GM18502 (cell line): ENCODE measurements around the gene LYZL6.
"Not testable (repeated sequence)": the region's sequence is repeated elsewhere in the genome, so short reads cannot be mapped to it uniquely, and the experiment has no call there.

Experiments
- ATAC-seq: cut with Tn5 transposase; IDR thresholded peaks from one replicate; pipeline ENCODE4 v1.9.1; 2021; ENCODE audit warnings: mild to moderate bottlenecking; ENCODE audit not compliant: unreplicated experiment, poor library complexity

LYZL6 gene

DNA sequence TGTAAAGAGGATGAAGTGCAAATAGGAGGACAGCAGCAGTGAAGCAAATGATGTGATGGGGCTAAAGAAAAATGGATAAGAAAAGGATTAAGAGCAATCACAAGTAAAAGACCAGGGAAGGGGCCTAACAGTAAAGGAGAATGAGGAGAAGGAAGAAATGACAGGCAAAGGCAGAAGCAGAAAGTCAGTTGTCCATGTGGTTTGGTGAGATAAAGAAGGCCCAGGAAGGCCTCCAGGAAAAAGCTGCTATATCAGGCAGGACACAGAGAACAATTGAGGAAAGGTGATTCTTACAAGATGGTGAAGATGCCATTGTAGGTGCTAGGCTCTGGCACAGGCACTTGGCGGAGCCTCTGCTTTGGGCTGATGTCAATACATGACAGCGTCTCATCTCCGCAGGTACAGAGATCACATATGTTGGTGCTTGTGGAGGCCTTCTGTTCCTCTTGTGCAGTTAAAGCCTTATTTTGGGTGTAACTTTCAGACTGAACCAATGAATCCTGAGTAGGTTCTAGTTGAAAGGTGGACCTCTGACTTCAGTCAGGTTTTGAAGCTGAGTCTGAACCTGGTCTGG is 31.1 kb downstream of the LYZL6 start:
- ATAC-seq, result no peak

DNA sequence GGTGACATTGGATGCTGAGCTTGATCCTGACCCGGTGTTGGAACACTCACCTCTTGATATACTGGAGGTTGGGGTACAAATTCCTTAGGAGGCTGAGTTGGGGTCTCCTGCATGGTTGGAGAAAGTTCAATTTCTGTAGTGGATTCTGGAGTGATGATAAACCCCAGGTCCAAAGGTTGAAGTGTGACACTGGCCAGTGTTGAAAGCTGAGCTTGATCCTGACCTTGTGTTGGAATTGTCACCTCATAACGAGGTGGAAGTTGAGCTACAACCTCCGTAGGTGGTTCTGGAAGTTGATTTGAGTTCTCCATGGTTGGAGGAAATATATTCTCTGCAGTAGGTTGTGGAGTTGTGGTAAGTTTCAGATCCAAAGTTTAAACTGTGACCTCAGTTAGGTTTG is 34.1 kb downstream of the LYZL6 start:
- ATAC-seq, result no peak

DNA sequence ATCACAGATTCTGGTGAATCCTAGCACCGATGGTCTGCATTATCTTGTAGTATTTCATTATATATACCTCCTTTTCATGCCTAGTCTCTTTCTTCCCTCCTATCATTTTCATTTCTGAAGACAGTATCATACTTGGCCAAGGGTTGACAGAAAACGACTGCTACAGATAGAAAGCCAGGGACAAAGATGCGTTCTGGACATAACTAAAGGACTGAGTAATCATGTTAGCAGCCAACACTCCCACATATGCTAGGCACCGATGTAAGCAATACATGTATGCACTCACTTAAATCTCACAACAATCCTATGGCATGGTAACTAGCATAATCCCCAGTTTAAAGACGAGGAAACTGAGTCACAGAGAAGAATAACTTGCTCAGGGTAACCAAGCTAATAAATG is 35.8 kb downstream of the LYZL6 start:
- no peak for ATAC-seq

DNA sequence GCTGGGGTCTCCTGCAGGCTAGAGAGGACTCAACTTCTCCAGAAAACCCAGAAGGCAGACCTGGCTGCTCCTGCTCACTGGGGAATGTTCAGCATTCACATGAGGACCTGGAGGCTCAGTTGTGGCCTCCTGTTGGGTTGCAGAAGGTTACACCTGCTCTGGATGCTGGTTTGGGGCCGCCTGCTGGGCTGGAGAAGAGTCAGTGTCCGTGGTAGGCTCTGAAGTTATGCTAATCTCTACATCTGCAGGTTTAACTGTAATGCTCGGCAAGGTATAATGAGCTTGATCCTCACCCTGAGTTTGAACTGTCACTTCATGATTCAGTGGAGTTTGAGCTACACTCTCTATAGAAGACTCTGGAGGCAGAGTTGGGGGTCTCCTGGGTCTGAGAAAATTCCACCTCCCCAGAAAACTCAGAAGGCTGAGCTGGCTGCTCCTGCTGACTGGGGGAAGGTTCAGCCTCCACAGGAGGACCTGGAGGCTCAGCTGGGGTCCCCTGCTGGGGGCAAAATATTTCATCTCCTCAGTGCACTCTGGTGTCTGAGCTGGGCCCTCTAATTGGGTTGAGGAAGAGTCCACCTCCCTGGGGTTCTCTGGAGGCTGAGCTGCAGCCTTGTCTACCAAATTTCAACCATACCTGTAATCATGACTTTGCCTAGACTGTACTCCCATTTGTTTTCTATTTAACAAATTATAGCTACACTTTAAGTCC is 36.4 kb downstream of the LYZL6 start:
- ATAC-seq, result no peak

DNA sequence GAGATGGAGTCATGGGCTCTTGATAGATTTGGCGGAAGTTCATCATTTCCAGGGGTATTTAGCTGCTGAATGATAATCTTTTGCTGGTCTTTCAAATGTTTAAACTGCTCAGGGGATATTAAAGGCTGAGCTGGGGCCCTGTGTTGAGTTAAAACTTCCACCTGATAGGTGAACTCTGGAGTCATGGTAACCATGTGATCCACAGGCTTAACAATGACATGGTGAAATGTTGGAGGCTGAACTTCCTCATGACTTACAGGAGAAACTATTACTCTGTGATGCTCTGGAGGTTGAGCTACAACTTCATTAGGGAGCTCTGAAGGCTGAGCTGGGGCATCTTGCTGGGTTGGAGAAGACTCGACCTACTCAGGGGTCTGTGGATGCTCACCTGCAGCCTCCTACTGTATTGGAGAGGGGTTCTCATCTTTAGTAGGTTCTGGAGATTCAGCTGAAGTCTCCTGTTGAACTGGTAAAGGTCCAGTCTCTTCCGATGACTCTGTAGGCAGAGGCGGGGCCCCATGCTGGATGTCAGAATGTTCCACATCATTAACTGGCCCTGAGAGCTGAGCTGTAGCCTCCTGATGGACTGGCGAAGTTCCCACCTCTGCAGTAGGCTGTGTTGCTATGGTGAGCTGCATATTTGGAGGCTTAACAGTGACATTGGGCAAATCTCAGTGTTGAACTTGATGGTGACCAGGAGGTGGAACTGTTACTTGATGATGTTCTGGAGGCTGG is 37.2 kb downstream of the LYZL6 start:
- no peak for ATAC-seq

DNA sequence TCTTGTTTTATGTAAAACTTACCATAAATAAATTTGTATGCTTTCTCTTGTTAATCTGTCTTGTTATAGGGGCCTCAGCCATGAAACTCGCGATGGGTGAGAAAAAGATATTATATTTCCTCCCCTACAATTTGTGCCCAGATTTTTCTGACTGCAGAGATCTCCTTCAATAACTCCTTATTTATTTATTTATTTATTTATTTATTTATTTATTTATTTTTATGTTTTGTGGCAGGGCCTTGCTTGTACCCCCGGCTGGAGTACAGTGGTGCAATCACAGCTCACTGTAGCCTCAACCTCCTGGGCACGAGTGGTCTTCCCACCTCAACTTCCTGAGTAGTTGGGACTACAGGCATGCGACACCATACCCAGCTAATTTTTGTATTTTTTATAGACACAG is 40.1 kb downstream of the LYZL6 start:
- no peak for ATAC-seq

DNA sequence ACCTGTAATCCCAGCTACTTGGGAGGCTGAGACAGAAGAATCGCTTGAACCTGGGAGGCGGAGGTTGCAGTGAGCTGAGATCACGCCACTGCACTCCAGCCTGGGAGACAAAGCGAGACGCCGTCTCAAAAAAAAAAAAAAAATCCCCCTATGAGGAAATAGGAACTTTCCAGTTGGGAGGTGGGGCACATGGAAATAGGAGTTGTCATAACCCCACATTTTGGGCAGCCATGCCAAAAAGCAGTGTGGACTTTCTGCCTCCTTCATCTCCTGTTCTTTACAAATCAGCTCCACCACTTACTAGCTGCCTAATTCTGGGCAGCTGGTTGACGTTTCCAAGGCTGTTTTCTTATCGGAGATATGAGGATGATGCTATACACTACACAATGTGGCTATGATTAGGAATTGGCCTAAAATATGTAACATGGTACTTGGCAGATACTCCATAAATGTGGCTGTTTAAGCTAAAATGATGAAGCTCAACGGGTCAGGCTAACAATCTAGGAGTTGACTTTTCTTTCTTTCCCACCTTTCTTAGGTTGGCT is 41.8 kb downstream of the LYZL6 start:
- ATAC-seq, result no peak

DNA sequence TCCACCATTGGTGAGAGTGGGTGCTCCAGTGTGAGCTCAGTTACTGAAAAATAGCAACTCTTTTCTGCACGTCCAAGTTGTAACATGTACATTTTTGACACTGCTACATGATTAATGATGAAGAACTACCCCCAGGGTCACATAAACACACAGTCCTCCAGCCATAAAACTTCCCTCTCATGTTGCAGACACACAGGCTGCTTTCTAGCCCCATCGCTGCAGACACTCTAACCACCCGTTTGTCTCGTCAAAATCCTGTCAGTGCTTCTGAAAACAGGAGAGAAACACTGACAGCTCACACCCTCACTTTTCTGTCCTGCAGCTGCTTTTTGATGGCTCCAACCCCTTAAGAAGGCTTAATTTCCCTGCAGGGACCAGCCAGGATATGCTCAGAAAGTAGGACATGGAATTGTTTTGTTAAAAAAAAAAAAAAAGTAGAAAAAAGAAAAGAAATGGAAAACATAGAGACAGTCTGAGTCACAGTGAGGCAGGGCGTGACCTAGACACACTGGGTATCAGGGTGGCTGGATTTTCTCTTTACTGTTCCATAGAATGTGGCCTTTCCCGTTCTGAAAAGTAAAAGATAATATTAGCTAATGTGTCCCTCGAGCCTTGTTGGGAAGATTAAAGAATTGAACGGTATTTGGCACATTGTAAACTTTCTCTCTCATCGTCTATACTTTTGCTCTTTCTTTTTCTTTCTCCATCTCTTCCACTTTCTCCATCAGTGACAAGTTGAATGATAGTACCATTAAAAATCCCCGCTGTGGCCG is 42.6 kb downstream of the LYZL6 start:
- no peak for ATAC-seq

DNA sequence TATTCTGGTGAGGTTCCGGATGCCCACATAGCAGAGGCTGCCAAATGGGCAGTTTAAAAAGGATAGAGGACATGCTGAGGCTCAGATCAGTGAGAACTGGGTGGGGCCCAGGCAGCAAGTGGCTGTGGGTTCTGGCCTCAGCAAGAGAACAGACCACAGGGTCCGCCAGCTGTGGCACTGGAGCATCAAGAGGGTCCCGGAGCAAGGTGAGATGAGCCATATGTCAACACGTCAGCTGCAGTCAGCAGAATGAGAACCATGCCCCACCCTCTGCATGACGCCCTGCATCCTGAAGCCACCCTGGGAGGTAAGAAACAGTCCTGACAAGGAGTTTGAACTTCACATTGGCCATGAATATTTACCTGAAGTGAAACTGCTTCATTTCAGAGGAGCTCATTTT is 43.2 kb downstream of the LYZL6 start:
- ATAC-seq, result no peak

DNA sequence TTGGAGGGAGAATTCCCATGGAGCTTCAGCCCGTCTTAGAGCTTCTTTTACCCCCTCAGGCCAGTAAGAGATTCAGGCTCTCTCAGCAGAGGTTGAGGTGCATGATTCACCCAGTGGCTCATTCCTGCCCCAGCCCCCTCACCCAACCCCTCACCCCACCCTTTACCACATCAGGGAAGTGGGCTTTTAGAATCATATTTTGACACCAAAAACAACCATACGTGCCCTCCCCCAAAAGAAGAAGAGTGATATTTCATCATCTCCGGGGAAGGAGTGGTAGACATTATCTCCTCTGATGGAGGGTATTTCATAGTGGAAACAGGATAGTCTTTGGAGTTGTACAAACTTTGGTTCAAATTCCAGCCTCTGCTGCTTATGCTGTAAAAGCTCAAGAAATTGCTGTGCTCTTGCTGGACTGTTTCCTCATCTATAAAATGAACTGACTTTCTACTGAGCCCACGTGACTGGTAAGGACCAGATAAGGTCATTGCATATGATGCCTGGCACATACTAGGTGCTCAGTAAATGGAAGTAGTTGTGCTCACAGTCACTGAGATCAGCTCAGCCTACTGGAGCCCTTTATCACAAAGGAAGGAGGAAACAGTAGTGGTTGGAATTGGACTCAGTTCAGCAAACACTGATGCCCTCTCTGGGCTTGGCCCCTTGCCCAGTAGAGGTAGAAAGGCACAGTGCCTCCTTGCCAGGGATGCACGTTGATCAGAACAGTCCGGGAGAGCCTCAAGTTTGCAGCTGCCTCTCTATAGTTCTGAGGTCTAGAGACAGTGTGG is 45.0 kb downstream of the LYZL6 start:
- no peak for ATAC-seq

DNA sequence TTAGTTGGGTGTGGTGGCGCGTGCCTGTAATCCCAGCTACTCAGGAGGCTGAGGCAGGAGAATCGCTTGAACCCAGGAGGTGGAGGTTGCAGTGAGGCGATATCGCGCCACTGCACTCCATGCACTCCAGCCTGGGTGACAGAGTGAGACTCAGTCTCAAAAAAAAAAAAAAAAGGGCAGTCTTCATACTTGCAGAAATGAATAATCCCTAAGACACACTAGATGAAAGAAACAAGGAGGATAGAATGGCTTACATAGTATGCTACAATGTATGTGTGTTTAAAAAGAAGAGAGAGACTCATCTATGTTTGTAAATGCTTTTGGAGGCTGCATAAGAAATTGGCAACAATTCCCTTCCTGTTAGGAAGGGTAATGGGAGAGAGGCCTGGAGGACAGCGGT is 45.7 kb downstream of the LYZL6 start:
- not testable (repeated sequence) for ATAC-seq

DNA sequence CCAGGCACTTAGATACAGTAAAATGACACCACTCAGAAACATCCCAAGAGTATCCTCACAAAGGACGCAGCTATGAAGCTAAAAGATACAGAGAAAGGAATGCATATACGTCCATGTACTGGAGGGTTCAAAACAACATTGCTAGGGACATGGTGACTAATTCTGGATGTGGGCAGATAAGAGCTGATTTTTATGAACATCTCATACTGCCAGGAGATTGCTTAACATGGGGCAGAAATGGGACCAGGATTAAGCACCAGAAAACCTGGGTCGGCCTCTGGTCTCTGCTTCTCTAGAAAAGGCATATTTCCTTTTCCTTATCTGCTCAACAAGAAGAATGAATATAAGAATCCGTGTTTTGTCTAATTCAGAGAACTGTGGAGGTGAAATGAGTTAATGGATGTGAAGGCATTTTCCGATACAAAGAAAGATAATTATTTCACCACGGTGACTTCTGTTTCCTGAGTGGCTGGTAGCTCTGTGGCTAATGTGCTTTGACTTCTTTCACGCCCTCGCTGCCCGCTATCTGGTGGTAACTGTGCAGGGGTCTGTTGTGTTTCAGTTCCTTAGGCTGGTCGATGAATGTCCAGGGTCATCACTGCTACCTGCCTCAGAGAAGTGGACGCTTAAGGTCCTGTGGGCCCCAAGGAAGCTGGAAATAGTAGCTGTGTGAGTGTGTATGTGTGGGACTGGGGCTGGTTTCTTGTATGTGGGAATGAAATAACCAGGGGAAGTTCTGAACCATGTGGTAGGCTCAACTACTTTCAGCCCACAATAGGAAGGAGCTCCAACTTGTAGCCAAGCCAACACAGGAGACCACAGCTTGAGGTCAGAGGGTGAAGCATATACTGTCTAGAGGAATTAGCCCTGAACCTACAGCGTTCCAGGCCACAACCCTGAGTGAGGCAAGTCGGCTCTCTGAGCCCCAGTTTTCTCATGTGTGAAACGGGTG is 47.6 kb downstream of the LYZL6 start:
- ATAC-seq, result peak; percentile 57

DNA sequence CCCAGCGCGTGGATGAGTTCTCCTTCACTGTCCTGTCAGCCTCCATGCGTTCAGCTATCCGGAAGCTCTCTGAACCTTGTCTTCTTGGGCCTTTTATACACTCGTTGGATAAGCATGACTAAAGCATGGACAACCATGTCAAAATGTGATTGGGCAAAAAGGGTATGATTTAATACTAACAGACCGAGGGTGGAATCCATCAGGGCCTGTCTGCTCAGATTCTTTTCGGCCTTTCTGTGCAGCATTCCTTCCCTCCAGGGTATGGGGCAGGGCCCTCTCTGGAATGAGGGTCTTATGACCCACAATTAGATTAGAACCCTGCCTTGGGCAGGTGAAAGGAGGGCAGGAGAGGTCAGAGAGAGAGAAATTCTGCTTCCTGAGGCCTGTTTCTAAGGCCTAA is 49.3 kb downstream of the LYZL6 start:
- ATAC-seq, result no peak

DNA sequence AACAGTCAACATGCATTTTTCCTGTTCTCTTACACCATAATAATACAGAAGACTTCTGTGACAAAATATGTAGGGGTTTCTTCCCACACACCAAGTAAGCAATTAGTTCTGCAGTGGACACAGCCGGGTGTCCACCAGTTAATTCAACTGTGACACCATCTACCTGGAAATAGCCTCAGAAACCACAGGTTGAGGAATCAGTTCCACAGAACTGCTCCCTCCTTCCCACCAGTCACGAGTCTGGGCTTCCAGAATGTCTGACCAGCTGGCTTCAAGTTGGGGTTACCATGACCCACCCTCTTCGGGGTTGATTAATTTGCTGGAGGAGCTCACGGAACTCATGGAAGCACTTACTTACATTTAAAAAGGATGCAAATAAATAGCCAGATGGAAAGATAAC is 49.8 kb downstream of the LYZL6 start:
- ATAC-seq, result no peak

DNA sequence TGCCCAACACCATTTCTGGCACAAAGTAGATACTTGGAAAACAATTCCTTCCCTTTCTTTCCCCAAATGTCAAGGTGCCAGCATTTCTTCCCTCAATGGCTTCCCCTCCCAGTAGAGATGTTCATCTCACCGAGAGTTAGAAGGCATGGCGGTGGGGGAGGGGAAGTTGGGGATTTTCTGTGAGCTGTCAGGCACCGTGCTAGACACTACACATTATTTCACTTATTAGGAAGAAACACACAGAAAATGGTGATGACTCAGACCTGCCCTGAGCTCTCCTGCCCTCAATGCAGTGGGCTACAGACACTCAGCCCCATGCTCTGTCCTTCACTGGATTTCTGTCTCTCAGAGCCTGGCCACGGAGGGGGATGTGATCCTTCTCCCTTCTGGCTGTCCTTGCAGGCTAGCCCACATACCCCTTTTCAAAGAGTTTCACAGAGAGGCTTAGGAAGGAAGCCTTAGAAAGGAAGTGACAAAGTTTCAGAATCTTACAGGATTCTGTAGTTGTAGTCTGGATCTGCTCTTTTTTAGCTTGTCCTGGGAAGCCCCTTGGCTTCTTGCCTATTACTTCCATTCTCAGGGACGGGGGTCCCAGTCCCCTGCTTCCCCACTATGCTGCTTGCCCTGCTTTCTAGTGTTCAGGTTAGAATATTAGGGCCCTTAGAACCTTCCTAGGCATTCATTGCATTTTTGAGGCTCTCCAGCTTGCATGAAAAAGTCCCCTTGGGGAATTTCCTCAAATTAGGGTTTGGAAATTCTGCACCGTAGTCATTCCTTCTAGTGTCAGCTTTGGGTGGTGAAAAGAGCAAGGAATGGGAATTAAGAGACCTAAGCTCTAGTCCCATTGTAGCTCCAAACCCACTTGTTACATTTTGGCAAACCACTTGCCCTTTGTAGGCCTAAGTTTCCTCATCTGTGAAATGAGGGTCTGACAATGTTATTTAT is 51.1 kb downstream of the LYZL6 start:
- no peak for ATAC-seq

DNA sequence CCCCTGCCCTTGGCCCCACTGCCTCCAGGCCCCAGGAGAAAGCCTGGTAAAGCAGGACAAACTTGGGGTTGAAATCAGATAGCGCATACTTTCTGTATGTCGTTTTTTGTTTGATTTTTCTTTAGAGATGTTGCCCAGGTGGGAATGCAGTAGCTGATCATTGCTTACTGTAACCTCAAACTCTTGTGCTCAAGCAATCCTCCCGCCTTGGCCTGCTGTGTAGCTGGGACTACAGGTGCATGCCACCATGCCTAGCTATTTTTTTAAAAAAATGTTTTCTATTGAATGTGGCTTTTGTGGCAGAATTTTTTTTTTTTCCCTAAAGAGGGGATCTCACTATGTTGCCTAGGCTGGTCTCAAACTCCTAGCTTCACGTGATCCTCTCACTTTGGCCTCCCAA is 52.2 kb downstream of the LYZL6 start:
- no peak for ATAC-seq

DNA sequence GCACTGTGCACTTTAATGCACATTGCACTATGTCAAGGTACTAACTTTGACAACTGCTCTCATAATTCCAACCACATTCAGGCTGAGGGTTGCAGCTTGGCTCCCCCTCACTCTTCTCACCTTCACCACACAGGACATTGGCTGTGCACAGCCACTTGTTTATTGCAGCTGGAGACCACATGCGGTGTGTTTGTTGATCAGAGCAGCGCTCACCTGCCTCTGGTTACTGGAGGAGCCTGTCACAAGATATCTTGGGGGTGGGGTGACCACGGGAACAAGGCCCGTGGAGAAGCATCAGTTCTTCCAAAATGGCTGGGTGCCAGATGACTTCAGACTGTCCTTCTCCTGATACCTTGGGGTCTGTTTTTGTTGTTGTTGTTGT is 52.7 kb downstream of the LYZL6 start:
- ATAC-seq, result no peak
